HEK293 (cell line): ENCODE results near the gene TBC1D14.

ENCODE experiments used
- CTCF ChIA-PET: fragments of 350-600 bp; formaldehyde crosslinking; extraction: SDS; loops from one replicate; lab custom pipeline; 2021; ENCODE audit warnings: antibody characterized with exemption; lab: Yijun Ruan, JAX
- POLR2A ChIA-PET: fragments of 300-600 bp; formaldehyde crosslinking; extraction: SDS; loops from one replicate; lab custom pipeline; 2020; ENCODE audit warnings: antibody characterized with exemption, inconsistent platforms; lab: Yijun Ruan, JAX
- H3K27ac ChIP-seq: fragments of 200-500 bp; sonication (Bioruptor generic); 2 replicates; pipeline ENCODE4 v1.5.1; 2014; ENCODE audit warnings: low read depth, low read length, control low read depth, inconsistent platforms; ENCODE audit errors: extremely low read depth
- H3K36me3 ChIP-seq, 2 experiments: fragments of 200-500 bp in 1 of 2; sonication (Bioruptor generic) in 1 of 2; 1 replicate in 1 of 2; 2 replicates in 1 of 2; pipeline ENCODE4 v1.5.1; 2014 to 2017; ENCODE audit warnings: inconsistent platforms in 2 of 2, low read length in 2 of 2; ENCODE audit not compliant: control insufficient read depth in 2 of 2, insufficient read depth in 1 of 2
- H3K4me1 ChIP-seq: fragments of 200-500 bp; sonication (Bioruptor generic); 2 replicates; pipeline ENCODE4 v1.5.1; 2014; ENCODE audit warnings: mild to moderate bottlenecking, low read length, inconsistent platforms; ENCODE audit not compliant: control insufficient read depth, insufficient read depth
- H3K4me3 ChIP-seq: 2 replicates; pipeline ENCODE4 v1.5.1; 2011; ENCODE audit warnings: low read depth, mild to moderate bottlenecking, control low read depth, low read length, moderate library complexity
- H3K9me3 ChIP-seq: fragments of 200-500 bp; sonication (Bioruptor generic); 2 replicates; pipeline ENCODE4 v1.5.1; 2014; ENCODE audit warnings: low read depth, low read length, inconsistent platforms; ENCODE audit not compliant: control insufficient read depth, insufficient read depth
- ATF2 ChIP-seq: fragments of 450-650 bp; formaldehyde crosslinking; IDR thresholded peaks from 2 replicates; pipeline ENCODE4 v1.5.1; 2016; ENCODE audit warnings: missing biosample characterization, missing genetic modification characterization, low read depth
- EGR2 ChIP-seq: fragments of 450-650 bp; formaldehyde crosslinking; IDR thresholded peaks from 2 replicates; pipeline ENCODE4 v1.5.1; 2016; ENCODE audit warnings: low read depth, missing biosample characterization, missing genetic modification characterization
- GLI2 ChIP-seq: fragments of 450-650 bp; formaldehyde crosslinking; IDR thresholded peaks from 2 replicates; pipeline ENCODE4; 2017; ENCODE audit warnings: missing biosample characterization, missing genetic modification characterization, low read depth, borderline replicate concordance
- GLIS2 ChIP-seq: fragments of 450-650 bp; formaldehyde crosslinking; IDR thresholded peaks from 2 replicates; pipeline ENCODE4 v1.5.1; 2016; ENCODE audit warnings: missing biosample characterization, missing genetic modification characterization
- KLF1 ChIP-seq: fragments of 450-650 bp; formaldehyde crosslinking; IDR thresholded peaks from 2 replicates; pipeline ENCODE4 v1.5.1; 2016; ENCODE audit warnings: missing biosample characterization, missing genetic modification characterization
- MEIS1 ChIP-seq: sonication (generic); formaldehyde crosslinking; IDR thresholded peaks from 2 replicates; pipeline ENCODE4 v1.8.1; 2022; ENCODE audit warnings: missing genetic modification reagents, mild to moderate bottlenecking, borderline replicate concordance
- SCRT1 ChIP-seq: fragments of 450-650 bp; formaldehyde crosslinking; IDR thresholded peaks from 2 replicates; pipeline ENCODE4 v1.5.1; 2016; ENCODE audit warnings: missing biosample characterization, missing genetic modification characterization, borderline replicate concordance
- ZBTB17 ChIP-seq: fragments of 450-650 bp; formaldehyde crosslinking; IDR thresholded peaks from 2 replicates; pipeline ENCODE4 v1.5.1; 2016; ENCODE audit warnings: missing biosample characterization, missing genetic modification characterization
- ZFHX2 ChIP-seq: fragments of 450-650 bp; formaldehyde crosslinking; conservative IDR thresholded peaks from 2 replicates; pipeline ENCODE4 v1.5.1; 2016; ENCODE audit warnings: missing biosample characterization, missing genetic modification characterization
- ZFP3 ChIP-seq: fragments of 450-650 bp; formaldehyde crosslinking; IDR thresholded peaks from 2 replicates; pipeline ENCODE4 v1.5.1; 2016; ENCODE audit warnings: low read depth, missing biosample characterization, missing genetic modification characterization
- ZFP69B ChIP-seq: fragments of 450-650 bp; formaldehyde crosslinking; IDR thresholded peaks from 2 replicates; pipeline ENCODE4 v1.5.1; 2016; ENCODE audit warnings: missing biosample characterization, missing genetic modification characterization
- ZIC2 ChIP-seq: fragments of 450-650 bp; formaldehyde crosslinking; IDR thresholded peaks from 2 replicates; pipeline ENCODE4 v1.5.1; 2016; ENCODE audit warnings: missing biosample characterization, missing genetic modification characterization
- ZNF114 ChIP-seq: fragments of 450-650 bp; formaldehyde crosslinking; IDR thresholded peaks from 2 replicates; pipeline ENCODE4 v1.5.0; 2017; ENCODE audit warnings: missing biosample characterization, missing genetic modification characterization
- ZNF148 ChIP-seq: fragments of 450-650 bp; formaldehyde crosslinking; IDR thresholded peaks from 2 replicates; pipeline ENCODE4 v1.5.0; 2017; ENCODE audit warnings: missing biosample characterization, missing genetic modification characterization, borderline replicate concordance
- ZNF19 ChIP-seq: fragments of 450-650 bp; formaldehyde crosslinking; IDR thresholded peaks from 2 replicates; pipeline ENCODE4; 2016; ENCODE audit warnings: missing biosample characterization, missing genetic modification characterization, low read depth
- ZNF24 ChIP-seq: fragments of 450-650 bp; formaldehyde crosslinking; IDR thresholded peaks from 2 replicates; pipeline ENCODE4 v1.5.1; 2016; ENCODE audit warnings: missing biosample characterization, missing genetic modification characterization
- ZNF324 ChIP-seq: fragments of 450-650 bp; formaldehyde crosslinking; IDR thresholded peaks from 2 replicates; pipeline ENCODE4 v1.5.1; 2016; ENCODE audit warnings: missing biosample characterization, missing genetic modification characterization
- ZNF366 ChIP-seq: fragments of 450-650 bp; formaldehyde crosslinking; conservative IDR thresholded peaks from 2 replicates; pipeline ENCODE4 v1.5.1; 2016; ENCODE audit warnings: missing biosample characterization, missing genetic modification characterization
- ZNF423 ChIP-seq: fragments of 450-650 bp; formaldehyde crosslinking; IDR thresholded peaks from 2 replicates; pipeline ENCODE4 v1.5.1; 2016; ENCODE audit warnings: missing biosample characterization, missing genetic modification characterization
- ZNF449 ChIP-seq: fragments of 450-650 bp; formaldehyde crosslinking; IDR thresholded peaks from 2 replicates; pipeline ENCODE4 v1.5.1; 2017; ENCODE audit warnings: missing biosample characterization, mild to moderate bottlenecking, missing genetic modification characterization, moderate library complexity
- ZNF473 ChIP-seq: fragments of 450-650 bp; formaldehyde crosslinking; IDR thresholded peaks from 2 replicates; pipeline ENCODE4 v1.5.1; 2017; ENCODE audit warnings: missing biosample characterization, missing genetic modification characterization
- ZNF518A ChIP-seq: fragments of 450-650 bp; formaldehyde crosslinking; conservative IDR thresholded peaks from 2 replicates; pipeline ENCODE4 v1.5.1; 2016; ENCODE audit warnings: low read depth, missing biosample characterization, missing genetic modification characterization
- ZNF521 ChIP-seq: fragments of 450-650 bp; formaldehyde crosslinking; IDR thresholded peaks from 2 replicates; pipeline ENCODE4 v1.5.1; 2017; ENCODE audit warnings: missing biosample characterization, mild to moderate bottlenecking, missing genetic modification characterization
- ZNF623 ChIP-seq: fragments of 450-650 bp; formaldehyde crosslinking; IDR thresholded peaks from 2 replicates; pipeline ENCODE4 v1.5.1; 2016; ENCODE audit warnings: missing biosample characterization, missing genetic modification characterization
- ZNF658 ChIP-seq: fragments of 450-650 bp; formaldehyde crosslinking; IDR thresholded peaks from 2 replicates; pipeline ENCODE4; 2016; ENCODE audit warnings: missing biosample characterization, missing genetic modification characterization

TBC1D14 gene

GRCh38 chr4:7027913-7028312, 118.3 kb downstream of the TBC1D14 start:
- Histone ChIP-seq H3K4me1 (no peaks in the 10 kb centered on the region), H3K9me3 (no peaks in the 10 kb centered on the region), H3K36me3 (peaks cover 4 to 84% of the 10 kb centered on the region in 2 experiments; a peak in 2 of 3 replicates), H3K4me3 (no peak overlapping the region), H3K27ac (no peak overlapping the region)
- CTCF ChIA-PET, result no interaction called here
- POLR2A ChIA-PET, result no interaction called here
- TF ChIP-seq ZNF449 (tag by site-specific recombination), result no peak
- TF ChIP-seq ZNF623, result no peak
- no peak for TF ChIP-seq ZNF658 (tag by site-specific recombination)
- peak; percentile 100 for TF ChIP-seq EGR2 (tag by site-specific recombination)
- no peak for TF ChIP-seq ZNF518A (tag by site-specific recombination)
- TF ChIP-seq ZNF366, result no peak
- TF ChIP-seq KLF1, result no peak
- no peak for TF ChIP-seq ZNF473 (tag by site-specific recombination)
- TF ChIP-seq ZIC2 (tag by site-specific recombination), result no peak
- TF ChIP-seq ZNF423 (tag by site-specific recombination), result no peak
- no peak for TF ChIP-seq ZFP3 (tag by site-specific recombination)
- TF ChIP-seq ZNF114, result no peak
- no peak for TF ChIP-seq ZNF148
- no peak for TF ChIP-seq ZNF19 (tag by site-specific recombination)
- no peak for TF ChIP-seq ZBTB17 (tag by site-specific recombination)
- no peak for TF ChIP-seq ZNF521 (tag by site-specific recombination)
- TF ChIP-seq GLIS2, result 0 out of 2 replicates have a peak, but pooled peaks have one; percentile 7
- no peak for TF ChIP-seq ZFP69B (tag by site-specific recombination)
- TF ChIP-seq MEIS1, result no peak
- peak; percentile 100 for TF ChIP-seq ZFHX2 (tag by site-specific recombination)
- TF ChIP-seq GLI2, result no peak
- TF ChIP-seq ZNF324 (tag by site-specific recombination), result no peak
- no peak for TF ChIP-seq ZNF24 (tag by site-specific recombination)
- no peak for TF ChIP-seq ATF2
- TF ChIP-seq SCRT1 (tag by site-specific recombination), result no peak
- TF ChIP-seq, all 188 proteins: peak for 3
